Measurements from ENCODE around the gene CREB3.

CREB3 gene

DNA sequence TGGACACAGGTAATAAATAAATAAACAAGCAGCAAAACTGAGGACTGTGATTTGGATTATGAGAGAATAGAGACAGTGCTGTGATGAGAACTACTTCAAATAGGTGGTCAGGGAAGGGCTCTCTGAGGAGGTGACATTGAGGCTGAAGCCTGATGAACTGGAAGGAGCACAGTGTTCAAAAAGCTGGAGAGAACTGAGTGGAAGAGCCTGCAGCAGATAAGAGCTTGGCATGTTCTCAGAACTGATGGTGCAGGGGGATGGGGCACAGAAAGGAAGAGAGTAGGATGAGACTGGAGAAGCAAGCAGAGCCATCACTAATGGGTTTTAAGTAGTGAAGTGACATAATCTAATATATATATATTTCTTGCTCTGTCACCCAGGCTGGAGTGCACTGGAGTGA lies 31.5 kb upstream of the CREB3 start:
- Histone ChIP-seq H4K8ac (ENCODE audit: low read length) (no peak overlapping the region), H3K9me3 (ENCODE audit: control insufficient read depth, low read length) (no peaks in the 10 kb centered on the region), H2BK12ac (ENCODE audit: low read length in 2 of 2) (no peak overlapping the region), H3K27ac (ENCODE audit: low read length, poor library complexity, severe bottlenecking) (no peak overlapping the region), H3K9ac (ENCODE audit: low read length) (no peak overlapping the region), H3K79me1 (replicated peaks; ENCODE audit: low read length, poor library complexity, severe bottlenecking) (peaks cover 20% of the 10 kb centered on the region), H4K91ac (ENCODE audit: low read length) (no peak overlapping the region), H2AK5ac (ENCODE audit: low read length, severe bottlenecking) (no peak overlapping the region), H2BK120ac (ENCODE audit: low read depth, low read length) (no peak overlapping the region), H2AFZ (ENCODE audit: low read depth, low read length) (no peak overlapping the region), H3K4me1 (ENCODE audit: control insufficient read depth, insufficient read depth, low read depth, low read length) (no peaks in the 10 kb centered on the region), H3K36me3 (ENCODE audit: control insufficient read depth in 1 of 2, insufficient read depth in 2 of 2, low read depth in 1 of 2, low read length in 2 of 2) (peaks cover 88 to 98% of the 10 kb centered on the region in 2 experiments), H3K27me3 (ENCODE audit: control insufficient read depth in 1 of 2, insufficient read depth in 1 of 2, low read length in 2 of 2) (no peaks in the 10 kb centered on the region), H3K4me2 (ENCODE audit: low read length, poor library complexity, severe bottlenecking) (no peak overlapping the region), H3K4ac (ENCODE audit: low read depth in 1 of 2, low read length in 2 of 2) (no peak overlapping the region), H3K18ac (ENCODE audit: low read depth in 1 of 2, low read length in 2 of 2) (no peak overlapping the region), H2BK5ac (ENCODE audit: low read depth, low read length, poor library complexity, severe bottlenecking) (no peak overlapping the region), H3K23ac (ENCODE audit: low read length in 2 of 2) (no peak overlapping the region), H3K14ac (ENCODE audit: low read length in 2 of 2) (no peak overlapping the region), H2BK15ac (ENCODE audit: low read depth, poor library complexity, severe bottlenecking) (no peak overlapping the region), H3K4me3 (ENCODE audit: insufficient read depth in 1 of 2, low read depth in 1 of 2, low read length in 2 of 2) (no peak overlapping the region)
- no peak for DNase-seq

DNA sequence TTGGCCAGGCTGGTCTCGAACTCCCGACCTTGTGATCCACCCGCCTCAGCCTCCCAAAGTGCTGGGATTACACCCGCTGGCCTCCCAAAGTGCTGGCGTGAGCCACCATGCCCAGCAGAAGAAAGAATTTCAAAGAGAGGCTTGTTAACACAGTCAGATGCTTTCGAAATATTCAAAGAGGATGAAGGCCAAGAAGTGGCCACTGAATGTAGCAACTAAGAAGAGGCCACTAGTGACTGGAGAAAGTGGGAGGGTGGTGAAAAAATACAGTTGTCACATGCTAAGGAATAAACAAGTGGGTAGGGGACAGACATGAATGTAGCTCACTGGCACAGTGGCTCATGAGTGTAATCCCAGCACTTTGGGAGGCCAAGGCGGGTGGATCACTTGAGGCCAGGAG lies 29.8 kb upstream of the CREB3 start:
- no peak overlapping the region for H2BK5ac ChIP-seq (ENCODE audit: low read depth, low read length, poor library complexity, severe bottlenecking)
- no peak overlapping the region for H4K8ac ChIP-seq (ENCODE audit: low read length)
- peaks cover 34% of the 10 kb centered on the region for H3K79me1 ChIP-seq (replicated peaks; ENCODE audit: low read length, poor library complexity, severe bottlenecking)
- H3K18ac ChIP-seq (ENCODE audit: low read depth in 1 of 2, low read length in 2 of 2), result no peak overlapping the region
- H3K9me3 ChIP-seq (ENCODE audit: control insufficient read depth, low read length), result no peaks in the 10 kb centered on the region
- no peak overlapping the region for H3K4ac ChIP-seq (ENCODE audit: low read depth in 1 of 2, low read length in 2 of 2)
- H3K4me1 ChIP-seq (ENCODE audit: control insufficient read depth, insufficient read depth, low read depth, low read length), result no peaks in the 10 kb centered on the region
- H3K27me3 ChIP-seq (ENCODE audit: control insufficient read depth in 1 of 2, insufficient read depth in 1 of 2, low read length in 2 of 2), result no peaks in the 10 kb centered on the region
- H2AFZ ChIP-seq (ENCODE audit: low read depth, low read length), result no peak overlapping the region
- no peak overlapping the region for H2BK120ac ChIP-seq (ENCODE audit: low read depth, low read length)
- no peak overlapping the region for H2AK5ac ChIP-seq (ENCODE audit: low read length, severe bottlenecking)
- no peak overlapping the region for H2BK12ac ChIP-seq (ENCODE audit: low read length in 2 of 2)
- H2BK15ac ChIP-seq (ENCODE audit: low read depth, poor library complexity, severe bottlenecking), result no peak overlapping the region
- H3K23ac ChIP-seq (ENCODE audit: low read length in 2 of 2), result no peak overlapping the region
- no peak overlapping the region for H3K4me2 ChIP-seq (ENCODE audit: low read length, poor library complexity, severe bottlenecking)
- H3K9ac ChIP-seq (ENCODE audit: low read length), result no peak overlapping the region
- peaks cover 88 to 98% of the 10 kb centered on the region in 2 experiments for H3K36me3 ChIP-seq (ENCODE audit: control insufficient read depth in 1 of 2, insufficient read depth in 2 of 2, low read depth in 1 of 2, low read length in 2 of 2)
- no peak overlapping the region for H3K4me3 ChIP-seq (ENCODE audit: insufficient read depth in 1 of 2, low read depth in 1 of 2, low read length in 2 of 2)
- over 99% methylated on average over 6 of the region's 7 CpGs for WGBS
- H3K27ac ChIP-seq (ENCODE audit: low read length, poor library complexity, severe bottlenecking), result no peak overlapping the region
- DNase-seq, result no peak
- no peak overlapping the region for H4K91ac ChIP-seq (ENCODE audit: low read length)
- no peak overlapping the region for H3K14ac ChIP-seq (ENCODE audit: low read length in 2 of 2)

DNA sequence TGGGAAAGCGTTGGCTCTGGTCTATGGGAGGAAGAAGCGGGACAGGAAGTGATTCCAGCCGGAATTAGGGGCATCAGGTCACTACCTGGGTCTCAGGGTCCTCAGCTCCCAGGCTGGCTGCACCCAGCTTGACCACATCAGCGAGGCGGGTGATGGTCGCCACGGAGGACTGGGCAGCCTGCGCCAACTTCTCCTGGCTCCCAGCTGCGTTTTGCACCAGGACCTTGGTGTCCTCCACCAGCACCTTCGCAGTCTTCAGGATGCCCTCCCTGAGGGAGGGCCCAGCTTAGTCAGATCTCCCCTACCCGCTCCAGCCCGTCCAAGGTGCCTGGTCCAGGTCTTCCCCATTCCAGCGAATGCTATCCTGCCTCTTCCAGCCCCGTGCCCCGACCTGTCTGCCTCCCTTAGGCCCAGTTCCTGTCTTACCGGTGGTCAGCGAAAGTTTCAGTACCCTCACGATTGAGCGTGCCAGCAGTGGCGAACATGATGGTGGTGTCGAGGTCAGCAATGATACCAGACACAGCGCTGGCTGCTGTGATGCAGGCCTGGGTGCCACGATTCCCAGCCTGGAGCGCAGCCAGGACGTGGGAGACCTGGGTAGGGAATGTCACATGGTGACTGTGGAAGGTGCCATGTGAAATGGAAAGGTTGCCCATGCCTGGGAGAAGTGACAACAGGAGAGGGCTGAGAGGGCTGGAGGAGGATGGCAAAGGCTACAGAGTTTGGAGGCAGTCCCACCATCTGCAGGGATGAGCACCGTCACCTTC lies 28.4 kb upstream of the CREB3 start:
- Histone ChIP-seq H3K36me3 (ENCODE audit: control insufficient read depth in 1 of 2, insufficient read depth in 2 of 2, low read depth in 1 of 2, low read length in 2 of 2) (peaks cover 82 to 98% of the 10 kb centered on the region in 2 experiments), H2BK5ac (ENCODE audit: low read depth, low read length, poor library complexity, severe bottlenecking) (no peak overlapping the region), H3K18ac (ENCODE audit: low read depth in 1 of 2, low read length in 2 of 2) (no peak overlapping the region), H3K27ac (ENCODE audit: low read length, poor library complexity, severe bottlenecking) (no peak overlapping the region), H2BK120ac (ENCODE audit: low read depth, low read length) (no peak overlapping the region), H2BK12ac (ENCODE audit: low read length in 2 of 2) (no peak overlapping the region), H2AK5ac (ENCODE audit: low read length, severe bottlenecking) (no peak overlapping the region), H3K4me3 (ENCODE audit: insufficient read depth in 1 of 2, low read depth in 1 of 2, low read length in 2 of 2) (no peak overlapping the region), H3K23ac (ENCODE audit: low read length in 2 of 2) (no peak overlapping the region), H3K4ac (ENCODE audit: low read depth in 1 of 2, low read length in 2 of 2) (no peak overlapping the region), H2AFZ (ENCODE audit: low read depth, low read length) (no peak overlapping the region), H3K9ac (ENCODE audit: low read length) (no peak overlapping the region), H3K9me3 (ENCODE audit: control insufficient read depth, low read length) (no peaks in the 10 kb centered on the region), H3K14ac (ENCODE audit: low read length in 2 of 2) (no peak overlapping the region), H3K4me2 (ENCODE audit: low read length, poor library complexity, severe bottlenecking) (no peak overlapping the region), H4K91ac (ENCODE audit: low read length) (no peak overlapping the region), H4K8ac (ENCODE audit: low read length) (no peak overlapping the region), H3K79me1 (replicated peaks; ENCODE audit: low read length, poor library complexity, severe bottlenecking) (peaks cover 39% of the 10 kb centered on the region), H3K4me1 (ENCODE audit: control insufficient read depth, insufficient read depth, low read depth, low read length) (no peaks in the 10 kb centered on the region), H3K27me3 (ENCODE audit: control insufficient read depth in 1 of 2, insufficient read depth in 1 of 2, low read length in 2 of 2) (no peaks in the 10 kb centered on the region), H2BK15ac (ENCODE audit: low read depth, poor library complexity, severe bottlenecking) (no peak overlapping the region)
- no peak for DNase-seq
- over 99% methylated on average over 26 of the region's 26 CpGs for WGBS

DNA sequence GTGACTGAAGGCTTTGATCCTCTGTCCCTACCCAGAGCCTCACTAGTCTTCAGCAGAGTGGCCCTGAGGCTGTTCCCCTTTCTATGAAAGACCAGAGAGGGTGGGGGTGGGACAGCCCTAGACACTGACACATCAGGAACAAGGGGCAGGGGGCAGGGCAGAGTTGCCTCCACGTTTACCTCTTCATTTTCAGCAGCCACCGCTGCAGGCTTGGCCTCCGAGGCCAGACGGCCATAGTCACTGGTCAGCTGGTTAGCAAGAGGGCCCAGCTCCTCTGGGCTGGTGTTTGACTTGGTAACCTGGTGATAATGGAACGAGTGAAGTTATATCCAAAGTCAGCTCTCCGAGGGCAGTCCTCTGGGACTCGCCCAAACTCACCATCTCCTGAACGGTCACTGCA lies 27.1 kb upstream of the CREB3 start:
- Histone ChIP-seq H3K18ac (ENCODE audit: low read depth in 1 of 2, low read length in 2 of 2) (no peak overlapping the region), H4K91ac (ENCODE audit: low read length) (no peak overlapping the region), H3K4ac (ENCODE audit: low read depth in 1 of 2, low read length in 2 of 2) (no peak overlapping the region), H3K79me1 (replicated peaks; ENCODE audit: low read length, poor library complexity, severe bottlenecking) (peaks cover 40% of the 10 kb centered on the region), H3K9ac (ENCODE audit: low read length) (no peak overlapping the region), H3K9me3 (ENCODE audit: control insufficient read depth, low read length) (no peaks in the 10 kb centered on the region), H2BK12ac (ENCODE audit: low read length in 2 of 2) (no peak overlapping the region), H3K4me2 (ENCODE audit: low read length, poor library complexity, severe bottlenecking) (no peak overlapping the region), H4K8ac (ENCODE audit: low read length) (no peak overlapping the region), H2BK5ac (ENCODE audit: low read depth, low read length, poor library complexity, severe bottlenecking) (no peak overlapping the region), H3K27ac (ENCODE audit: low read length, poor library complexity, severe bottlenecking) (no peak overlapping the region), H2AK5ac (ENCODE audit: low read length, severe bottlenecking) (no peak overlapping the region), H3K14ac (ENCODE audit: low read length in 2 of 2) (no peak overlapping the region), H3K36me3 (ENCODE audit: control insufficient read depth in 1 of 2, insufficient read depth in 2 of 2, low read depth in 1 of 2, low read length in 2 of 2) (peaks cover 72 to 94% of the 10 kb centered on the region in 2 experiments), H3K27me3 (ENCODE audit: control insufficient read depth in 1 of 2, insufficient read depth in 1 of 2, low read length in 2 of 2) (no peaks in the 10 kb centered on the region), H2BK120ac (ENCODE audit: low read depth, low read length) (no peak overlapping the region), H3K4me3 (ENCODE audit: insufficient read depth in 1 of 2, low read depth in 1 of 2, low read length in 2 of 2) (no peak overlapping the region), H3K23ac (ENCODE audit: low read length in 2 of 2) (no peak overlapping the region), H2BK15ac (ENCODE audit: low read depth, poor library complexity, severe bottlenecking) (no peak overlapping the region), H3K4me1 (ENCODE audit: control insufficient read depth, insufficient read depth, low read depth, low read length) (no peaks in the 10 kb centered on the region), H2AFZ (ENCODE audit: low read depth, low read length) (no peak overlapping the region)
- DNase-seq, result no peak
- 96% methylated on average over 8 of the region's 8 CpGs for WGBS
